ENCODE results near the gene DOHH. TPM values are rescaled to one million over a fixed set of nuclear protein-coding genes. Genes with fewer than 3 reads are reported as not detected.
"Not testable (repeated sequence)": the region's sequence is repeated elsewhere in the genome, so short reads cannot be mapped to it uniquely, and the experiment has no call there.

The DOHH gene
- total and polyA plus RNA-seq, 8 donors = 0.45 to 21.7 (median 13.6) TPM; not detected in 1

DNA sequence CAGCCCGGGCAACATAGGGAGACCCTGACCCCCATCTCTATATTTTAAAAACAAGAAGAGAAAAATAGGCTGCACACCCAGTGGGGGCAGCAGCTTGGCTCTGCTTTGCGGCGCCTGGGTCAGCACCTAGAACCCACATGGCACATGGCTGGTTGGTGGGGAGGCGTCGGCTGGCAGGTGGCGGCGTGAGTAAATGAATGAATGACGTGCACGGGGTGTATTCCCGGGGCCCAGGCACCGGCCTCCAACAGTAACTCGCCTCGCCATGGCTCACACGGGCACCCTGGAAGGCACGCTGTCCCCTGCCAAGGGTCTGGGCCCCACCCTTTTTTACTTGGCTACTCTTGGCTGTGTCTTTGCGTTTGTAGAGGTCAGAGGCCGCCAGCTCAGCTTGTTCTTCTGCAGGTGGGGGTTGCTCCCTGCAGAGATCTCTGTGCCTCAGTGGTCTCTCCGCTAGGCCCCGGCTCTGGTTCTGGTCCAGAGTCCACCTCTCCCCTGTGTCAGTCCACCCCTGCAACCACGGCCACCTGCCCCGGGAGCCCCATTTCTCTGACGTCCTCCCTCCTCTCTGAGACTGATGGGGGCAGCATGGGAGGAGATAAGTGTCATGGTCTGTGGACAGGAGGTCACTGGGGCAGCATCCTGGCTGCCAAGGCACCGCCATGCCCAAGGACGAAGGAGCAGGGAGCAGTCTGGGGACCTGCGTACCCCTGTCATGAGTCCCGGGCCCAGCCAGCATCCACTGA lies 11.2 kb upstream of the DOHH start:
- TF ChIP-seq, protein P1, sequence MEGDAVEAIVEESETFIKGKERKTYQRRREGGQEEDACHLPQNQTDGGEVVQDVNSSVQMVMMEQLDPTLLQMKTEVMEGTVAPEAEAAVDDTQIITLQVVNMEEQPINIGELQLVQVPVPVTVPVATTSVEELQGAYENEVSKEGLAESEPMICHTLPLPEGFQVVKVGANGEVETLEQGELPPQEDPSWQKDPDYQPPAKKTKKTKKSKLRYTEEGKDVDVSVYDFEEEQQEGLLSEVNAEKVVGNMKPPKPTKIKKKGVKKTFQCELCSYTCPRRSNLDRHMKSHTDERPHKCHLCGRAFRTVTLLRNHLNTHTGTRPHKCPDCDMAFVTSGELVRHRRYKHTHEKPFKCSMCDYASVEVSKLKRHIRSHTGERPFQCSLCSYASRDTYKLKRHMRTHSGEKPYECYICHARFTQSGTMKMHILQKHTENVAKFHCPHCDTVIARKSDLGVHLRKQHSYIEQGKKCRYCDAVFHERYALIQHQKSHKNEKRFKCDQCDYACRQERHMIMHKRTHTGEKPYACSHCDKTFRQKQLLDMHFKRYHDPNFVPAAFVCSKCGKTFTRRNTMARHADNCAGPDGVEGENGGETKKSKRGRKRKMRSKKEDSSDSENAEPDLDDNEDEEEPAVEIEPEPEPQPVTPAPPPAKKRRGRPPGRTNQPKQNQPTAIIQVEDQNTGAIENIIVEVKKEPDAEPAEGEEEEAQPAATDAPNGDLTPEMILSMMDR (IDR thresholded peaks at IDR 0.05) = no peak
- TF ChIP-seq POLR2AphosphoS5 (IDR thresholded peaks at IDR 0.05) (no peak), EP300 (IDR thresholded peaks at IDR 0.05) (no peak), POLR2A (IDR thresholded peaks at IDR 0.05) (no peak)
- intact Hi-C loops (cut with DNase I; ENCODE audit: low total_unique reads) = no loop called here
- Histone ChIP-seq H3K27ac (no peak overlapping the region), H3K4me3 (no peak overlapping the region), H3K9me3 (no peaks in the 10 kb centered on the region), H3K4me1 (peaks cover 28 to 98% (median 76%) of the 10 kb centered on the region in 4 donors), H3K36me3 (peaks cover 8 to 45% (median 32%) of the 10 kb centered on the region in 4 donors), H3K27me3 (no peaks in the 10 kb centered on the region)
- WGBS, 5 donors = 50 to 77% (median 56%) methylated on average over 22 to 26 of the region's 26 CpGs
- no peak for DNase-seq

DNA sequence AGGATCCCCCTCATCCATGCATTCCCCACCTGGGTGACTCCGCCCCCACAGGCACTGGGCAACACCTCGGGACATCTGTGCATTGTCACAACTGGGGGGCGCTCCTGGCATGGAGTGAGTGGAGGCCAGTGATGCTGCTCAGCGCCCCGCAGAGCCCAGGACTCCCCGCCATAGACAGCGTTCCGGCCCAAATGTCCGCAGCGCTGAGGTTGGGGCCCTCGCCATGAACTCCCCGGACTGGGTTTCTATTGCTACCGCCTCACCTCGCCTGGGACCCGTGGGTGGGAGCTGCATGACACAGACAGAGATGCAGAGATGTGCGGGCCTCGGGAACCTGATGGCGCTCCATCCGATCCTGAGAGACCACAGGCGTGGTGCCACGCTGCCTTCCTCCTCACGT lies 10.3 kb upstream of the DOHH start:
- peaks cover 18 to 88% (median 70%) of the 10 kb centered on the region in 4 donors for H3K4me1 ChIP-seq
- no peak overlapping the region for H3K4me3 ChIP-seq
- no peaks in the 10 kb centered on the region for H3K9me3 ChIP-seq
- DNase-seq = no peak
- WGBS, 5 donors = 83 to 90% (median 87%) methylated on average over 19 to 22 of the region's 22 CpGs
- peaks cover 8 to 45% (median 32%) of the 10 kb centered on the region in 4 donors for H3K36me3 ChIP-seq
- no peak overlapping the region for H3K27ac ChIP-seq
- TF ChIP-seq POLR2A (IDR thresholded peaks at IDR 0.05) = no peak
- no peak for TF ChIP-seq POLR2AphosphoS5 (IDR thresholded peaks at IDR 0.05)
- TF ChIP-seq EP300 (IDR thresholded peaks at IDR 0.05) = no peak
- TF ChIP-seq, protein P1 (IDR thresholded peaks at IDR 0.05) = no peak
- intact Hi-C loops (cut with DNase I; ENCODE audit: low total_unique reads) = no loop called here
- H3K27me3 ChIP-seq = no peaks in the 10 kb centered on the region

DNA sequence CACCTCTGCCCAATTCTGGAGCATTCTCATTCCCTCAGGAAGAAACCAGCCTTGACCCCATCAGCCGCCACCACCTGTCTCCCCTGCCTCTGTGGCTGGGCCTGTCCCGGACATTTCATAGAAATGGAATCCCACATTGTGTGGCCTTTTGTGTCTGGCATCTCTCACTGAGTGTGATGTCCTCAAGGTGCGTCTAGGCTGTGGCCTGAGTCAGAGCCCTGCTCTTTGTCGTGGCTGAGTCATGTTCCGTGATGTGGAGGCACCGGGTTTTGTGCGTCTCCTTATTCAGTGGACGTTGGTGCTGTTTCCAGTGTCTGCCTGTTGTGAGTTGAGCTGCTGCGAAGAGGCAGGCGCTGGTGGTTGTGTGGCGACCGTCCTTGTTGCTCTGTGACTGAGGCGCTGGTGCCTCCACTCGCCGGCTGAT lies 9.1 kb upstream of the DOHH start:
- Histone ChIP-seq H3K36me3 (peaks cover 8 to 45% (median 30%) of the 10 kb centered on the region in 4 donors), H3K9me3 (no peaks in the 10 kb centered on the region), H3K27me3 (no peaks in the 10 kb centered on the region), H3K4me3 (no peak overlapping the region), H3K27ac (peak overlapping the region in 1 of 5 donors; percentile 17), H3K4me1 (peaks cover 22 to 83% (median 72%) of the 10 kb centered on the region in 4 donors)
- WGBS, 5 donors = 82 to 88% (median 85%) methylated on average over 11 to 15 of the region's 15 CpGs
- TF ChIP-seq POLR2AphosphoS5 (IDR thresholded peaks at IDR 0.05) = no peak
- TF ChIP-seq, protein P1 (IDR thresholded peaks at IDR 0.05) = no peak
- intact Hi-C loops (cut with DNase I; ENCODE audit: low total_unique reads) = no loop called here
- no peak for DNase-seq

DNA sequence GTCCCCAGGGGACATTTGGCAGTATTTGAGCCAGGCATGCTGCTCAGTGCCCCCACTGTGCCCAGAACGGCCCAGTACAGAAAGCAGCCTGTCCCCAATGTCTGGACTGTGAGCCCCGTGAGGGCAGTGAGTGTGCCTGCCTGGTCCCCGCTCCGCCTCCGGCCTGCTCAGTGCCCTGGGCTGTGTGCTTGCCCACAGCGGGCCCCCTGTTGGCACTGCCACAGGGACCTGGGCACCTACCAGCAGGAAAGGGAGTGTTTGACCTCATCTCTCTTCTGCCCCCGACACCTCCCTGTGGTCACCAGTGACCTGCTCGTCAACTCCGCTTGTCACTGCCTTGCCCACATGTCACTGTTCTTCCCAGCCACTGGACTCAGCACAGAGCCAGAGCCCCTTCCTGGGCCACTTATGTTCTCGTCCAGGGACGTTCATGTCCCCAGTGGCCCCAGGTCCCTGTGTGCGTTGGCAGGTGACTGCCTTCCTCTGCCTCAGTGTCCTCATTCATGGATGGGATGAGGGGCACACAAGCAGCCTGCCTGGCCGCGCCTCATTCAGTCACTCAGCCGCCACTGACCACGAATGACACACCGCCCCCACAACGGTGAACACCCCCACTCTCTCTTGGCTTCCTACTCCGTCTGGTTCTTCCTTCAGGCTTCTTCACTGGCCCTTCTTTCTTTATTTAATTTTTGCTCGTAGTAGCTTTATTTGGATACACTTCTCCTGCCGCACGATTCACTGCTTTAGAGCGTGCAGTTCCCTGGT lies 8.5 kb upstream of the DOHH start:
- Histone ChIP-seq H3K9me3 (no peaks in the 10 kb centered on the region), H3K4me1 (peaks cover 22 to 77% (median 72%) of the 10 kb centered on the region in 4 donors), H3K4me3 (no peak overlapping the region), H3K27me3 (no peaks in the 10 kb centered on the region), H3K36me3 (peaks cover 8 to 42% (median 30%) of the 10 kb centered on the region in 4 donors), H3K27ac (peak overlapping the region in 1 of 5 donors; percentile 17)
- WGBS, 5 donors = 84 to 88% (median 86%) methylated on average over 20 to 23 of the region's 23 CpGs
- no peak for DNase-seq
- intact Hi-C loops (cut with DNase I; ENCODE audit: low total_unique reads) = no loop called here
- no peak for TF ChIP-seq EP300 (IDR thresholded peaks at IDR 0.05)
- no peak for TF ChIP-seq POLR2AphosphoS5 (IDR thresholded peaks at IDR 0.05)
- TF ChIP-seq POLR2A (IDR thresholded peaks at IDR 0.05) = no peak
- TF ChIP-seq, protein P1 (IDR thresholded peaks at IDR 0.05) = no peak

DNA sequence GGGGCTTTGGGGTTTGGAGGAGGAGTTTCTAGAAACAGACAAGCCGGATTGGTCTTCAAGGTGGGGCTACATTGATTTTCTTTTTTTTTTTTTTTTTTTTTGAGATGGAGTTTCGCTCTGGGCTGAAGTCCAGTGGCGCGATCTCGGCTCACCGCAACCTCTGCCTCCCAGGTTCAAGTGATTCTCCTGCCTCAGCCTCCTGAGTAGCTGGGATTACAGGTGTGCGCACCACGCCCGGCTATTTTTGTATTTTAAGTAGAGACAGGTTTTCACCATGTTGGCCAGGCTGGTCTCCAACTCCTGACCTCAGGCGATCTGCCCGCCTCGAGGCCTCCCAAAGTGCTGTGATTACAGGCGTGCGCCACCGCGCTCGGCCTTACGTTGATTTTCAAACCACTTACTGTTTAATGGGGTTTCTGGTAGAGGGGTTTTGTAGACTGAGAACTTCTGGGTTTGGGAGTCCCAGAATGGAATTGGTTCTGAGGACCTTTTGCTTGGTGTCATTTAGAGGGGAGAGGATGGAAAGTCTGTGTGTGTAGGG lies 7.7 kb upstream of the DOHH start:
- Histone ChIP-seq H3K4me1 (peaks cover 22 to 71% (median 66%) of the 10 kb centered on the region in 4 donors), H3K36me3 (peaks cover 8 to 37% (median 28%) of the 10 kb centered on the region in 4 donors), H3K4me3 (peak overlapping the region in 2 of 4 donors; percentile 88 to 98), H3K27ac (peak overlapping the region in 1 of 5 donors; percentile 94)
- intact Hi-C loops (cut with DNase I; ENCODE audit: low total_unique reads); DNase-seq; H3K27me3 ChIP-seq; H3K9me3 ChIP-seq: not testable (repeated sequence)
- WGBS, 5 donors = 78 to 90% (median 83%) methylated on average over 18 of the region's 18 CpGs

Data from stomach (tissue), 9 donors.